Astrocyte of the cerebellum (primary cell): ENCODE data around the gene PXYLP1.
"Not testable (repeated sequence)": the region's sequence is repeated elsewhere in the genome, so short reads cannot be mapped to it uniquely, and the experiment has no call there.

ENCODE experiments used
- DNase-seq: peaks from one replicate; pipeline ENCODE4 v3.0.0-alpha.2; 2011; ENCODE audit warnings: low read depth
- H3K4me3 ChIP-seq: 2 replicates; pipeline ENCODE4 v1.5.1; 2011; ENCODE audit warnings: mild to moderate bottlenecking, low read depth, low read length, moderate library complexity
- in situ Hi-C: cut with HindIII; loops from 2 replicates; pipeline ENCODE4 v1.10.0; 2017; ENCODE audit warnings: low sequenced_read_pairs
- TF ChIP-seq, protein P1 (sequence below): IDR thresholded peaks from 2 replicates; pipeline ENCODE4 v1.5.1; 2012; ENCODE audit warnings: low read length, low read depth, moderate library complexity, mild to moderate bottlenecking; ENCODE audit errors: missing control alignments

Gene PXYLP1

DNA sequence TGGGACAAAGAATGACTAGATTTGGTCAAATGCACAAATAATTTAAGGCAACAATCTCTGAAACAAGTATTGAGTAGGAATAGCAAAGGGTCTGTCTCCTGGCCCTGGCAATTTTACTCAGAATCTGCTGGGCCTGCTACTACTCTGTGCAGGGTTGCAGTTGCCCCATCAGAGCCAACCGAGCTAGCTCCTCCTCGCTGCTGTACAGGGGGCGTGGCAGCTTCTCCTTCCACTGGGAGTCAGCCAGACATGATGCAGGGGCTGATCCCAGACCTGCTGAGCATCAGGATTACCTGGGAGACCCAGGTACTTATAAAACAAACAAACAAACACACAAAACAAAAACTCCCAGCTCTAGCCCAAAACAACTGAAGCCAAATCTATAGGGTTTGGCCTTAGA, 30.5 kb upstream of the PXYLP1 start:
- in situ Hi-C loops: no loop called here
- DNase-seq: no peak
- no peak overlapping the region for H3K4me3 ChIP-seq
- TF ChIP-seq, protein P1, sequence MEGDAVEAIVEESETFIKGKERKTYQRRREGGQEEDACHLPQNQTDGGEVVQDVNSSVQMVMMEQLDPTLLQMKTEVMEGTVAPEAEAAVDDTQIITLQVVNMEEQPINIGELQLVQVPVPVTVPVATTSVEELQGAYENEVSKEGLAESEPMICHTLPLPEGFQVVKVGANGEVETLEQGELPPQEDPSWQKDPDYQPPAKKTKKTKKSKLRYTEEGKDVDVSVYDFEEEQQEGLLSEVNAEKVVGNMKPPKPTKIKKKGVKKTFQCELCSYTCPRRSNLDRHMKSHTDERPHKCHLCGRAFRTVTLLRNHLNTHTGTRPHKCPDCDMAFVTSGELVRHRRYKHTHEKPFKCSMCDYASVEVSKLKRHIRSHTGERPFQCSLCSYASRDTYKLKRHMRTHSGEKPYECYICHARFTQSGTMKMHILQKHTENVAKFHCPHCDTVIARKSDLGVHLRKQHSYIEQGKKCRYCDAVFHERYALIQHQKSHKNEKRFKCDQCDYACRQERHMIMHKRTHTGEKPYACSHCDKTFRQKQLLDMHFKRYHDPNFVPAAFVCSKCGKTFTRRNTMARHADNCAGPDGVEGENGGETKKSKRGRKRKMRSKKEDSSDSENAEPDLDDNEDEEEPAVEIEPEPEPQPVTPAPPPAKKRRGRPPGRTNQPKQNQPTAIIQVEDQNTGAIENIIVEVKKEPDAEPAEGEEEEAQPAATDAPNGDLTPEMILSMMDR: no peak

DNA sequence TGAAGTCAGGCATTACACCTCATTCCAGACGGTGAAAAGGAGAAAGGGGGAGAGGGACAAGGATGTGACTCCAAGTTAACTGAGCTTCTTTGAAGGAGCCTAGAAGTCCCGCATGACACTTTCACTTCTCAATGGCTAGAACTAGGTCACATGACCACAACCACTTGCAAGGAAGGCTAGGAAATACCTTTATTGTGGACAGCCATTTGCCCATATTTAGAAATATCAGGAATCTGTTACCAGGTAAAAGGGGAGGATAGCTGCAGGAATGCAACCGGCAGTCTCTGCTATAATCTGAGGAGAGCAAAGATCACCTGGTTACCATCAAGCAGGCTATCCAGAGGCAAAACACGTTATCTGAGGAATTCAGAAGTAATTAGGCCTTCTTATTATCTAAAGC, 28.9 kb upstream of the PXYLP1 start:
- DNase-seq: no peak
- in situ Hi-C loops: no loop called here
- H3K4me3 ChIP-seq: no peak overlapping the region
- TF ChIP-seq, protein P1: no peak

DNA sequence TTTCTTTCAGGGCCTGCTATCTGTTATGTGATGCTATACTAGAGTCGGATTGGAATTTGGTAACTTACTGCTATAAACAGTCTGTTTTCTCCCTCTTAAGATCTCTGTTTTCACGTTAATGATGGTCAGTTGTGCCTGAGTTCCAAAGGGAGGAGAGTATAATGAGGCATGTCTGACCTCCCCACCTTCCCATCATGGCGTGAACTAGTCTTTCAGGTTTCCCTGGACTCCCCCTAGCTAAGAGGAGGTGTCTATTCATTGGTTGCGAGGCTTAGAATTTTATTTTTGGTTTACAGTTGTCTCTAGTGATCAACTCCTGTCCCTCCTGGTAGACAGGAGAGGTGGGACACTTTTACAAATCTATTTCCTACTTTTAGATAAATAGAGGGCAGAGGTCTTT, 27.8 kb upstream of the PXYLP1 start:
- in situ Hi-C loops: no loop called here
- H3K4me3 ChIP-seq: no peak overlapping the region
- TF ChIP-seq, protein P1: no peak
- no peak for DNase-seq

DNA sequence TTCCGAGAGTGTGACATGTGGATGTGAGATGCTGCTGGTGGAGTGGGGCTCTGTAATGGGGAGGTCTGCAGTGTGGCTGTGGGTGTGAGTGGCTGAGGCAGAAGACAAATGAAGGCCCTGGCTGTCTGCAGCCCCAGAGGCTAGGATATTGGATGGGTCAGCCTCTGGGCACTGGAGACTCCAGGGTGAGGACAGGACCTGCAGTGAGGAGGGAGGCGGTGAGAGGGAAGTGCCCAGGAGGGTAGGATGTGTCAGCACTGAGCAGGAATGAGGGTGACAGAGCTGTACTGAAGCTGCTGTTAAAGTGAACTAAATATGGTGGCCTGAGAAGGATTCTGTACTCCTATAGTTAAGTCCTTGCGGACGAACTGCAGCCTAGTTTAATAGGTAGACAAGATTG, 27.3 kb upstream of the PXYLP1 start:
- H3K4me3 ChIP-seq: no peak overlapping the region
- no peak for DNase-seq
- TF ChIP-seq, protein P1: no peak
- in situ Hi-C loops: no loop called here

DNA sequence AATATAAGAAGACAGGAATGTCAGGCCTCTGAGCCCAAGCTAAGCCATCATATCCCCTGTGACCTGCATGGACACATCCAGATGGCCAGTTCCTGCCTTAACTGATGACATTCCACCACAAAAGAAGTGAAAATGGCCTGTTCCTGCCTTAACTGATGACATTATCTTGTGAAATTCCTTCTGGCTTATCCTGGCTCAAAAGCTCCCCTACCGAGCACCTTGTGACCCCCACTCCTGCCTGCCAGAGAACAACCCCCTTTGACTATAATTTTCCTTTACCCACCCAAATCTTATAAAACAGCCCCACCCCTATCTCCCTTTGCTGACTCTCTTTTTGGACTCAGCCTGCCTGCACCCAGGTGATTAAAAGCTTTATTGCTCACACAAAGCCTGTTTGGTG, 20.3 kb upstream of the PXYLP1 start:
- in situ Hi-C loops, H3K4me3 ChIP-seq, DNase-seq: not testable (repeated sequence)

DNA sequence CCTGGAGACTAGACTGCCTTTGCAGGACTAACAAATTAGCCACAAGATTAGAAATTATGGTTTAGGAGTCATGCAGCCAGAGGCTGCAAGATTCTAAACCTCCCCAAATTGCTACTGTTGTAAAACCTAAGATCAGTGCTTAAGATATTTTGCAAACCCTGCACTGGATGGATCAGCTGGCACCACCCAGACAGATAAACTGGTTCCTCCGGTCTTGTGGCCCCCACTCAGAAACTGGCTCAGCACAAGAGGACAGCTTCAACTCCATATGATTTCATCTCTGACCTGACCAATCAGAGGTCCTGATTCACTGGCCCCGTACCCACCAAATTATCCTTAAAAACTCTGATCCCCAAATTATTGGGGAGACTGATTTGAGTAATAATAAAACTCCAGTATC, 19.5 kb upstream of the PXYLP1 start:
- in situ Hi-C loops: no loop called here
- TF ChIP-seq, protein P1: no peak
- DNase-seq: no peak
- no peak overlapping the region for H3K4me3 ChIP-seq

DNA sequence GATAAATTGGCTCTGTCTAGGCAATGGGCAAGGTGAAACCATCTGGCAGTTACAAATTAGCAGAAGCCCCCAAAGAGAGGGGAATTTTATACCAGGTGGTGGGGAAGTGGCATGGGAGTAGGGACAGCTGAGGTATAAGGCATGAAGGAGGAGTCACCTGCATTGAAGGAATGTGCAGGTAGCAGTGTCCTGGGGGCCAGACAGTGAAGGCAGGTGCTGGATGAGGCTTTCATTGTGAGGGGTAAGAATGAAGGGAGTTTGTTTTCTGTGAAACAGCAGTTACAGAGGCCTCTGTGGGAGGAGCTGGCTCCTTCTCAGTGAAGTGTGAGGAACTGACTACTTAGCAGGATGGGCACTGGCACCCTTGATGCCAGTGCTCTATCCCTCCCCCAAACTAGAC, 19.1 kb upstream of the PXYLP1 start:
- in situ Hi-C loops: no loop called here
- TF ChIP-seq, protein P1: no peak
- no peak overlapping the region for H3K4me3 ChIP-seq
- no peak for DNase-seq
